Cardiac septum (tissue), 1 donor: Measurements from ENCODE around the gene PPM1K. TPM values are rescaled to one million over a fixed set of nuclear protein-coding genes. Genes with fewer than 3 reads are reported as not detected.

Experiments used
- DNase-seq: peaks from one replicate; pipeline ENCODE4 v3.0.0-alpha.2; 2020; ENCODE audit warnings: low spot score
- intact Hi-C: fragments of 100-400 bp; cut with DNase I; formaldehyde crosslinking; loops from one replicate; pipeline ENCODE4 v1.14.0; 2022
- total RNA-seq: library from RNA; stranded (reverse); fragmentation: NEBNext Ultra II Directional; extraction: Animal tissue kit (Norgen Biotek cat#: 25700); gene quantifications from one replicate; pipeline ENCODE4 v1.2.1, GENCODE V29; 2021
- donor health status: DM: no; HTN: no; CAD: no.

The PPM1K gene
- total RNA-seq, 1 donor from 2014 or later = 210 TPM

- no peak for DNase-seq
- intact Hi-C loops = loop anchor here (5.0 kb wide), 1 partner anchor 131 kb away; no protein-coding TSS in a partner anchor
Observed at GRCh38 chr4:88226143-88226542, 58.2 kb downstream of the PPM1K start.

DNA sequence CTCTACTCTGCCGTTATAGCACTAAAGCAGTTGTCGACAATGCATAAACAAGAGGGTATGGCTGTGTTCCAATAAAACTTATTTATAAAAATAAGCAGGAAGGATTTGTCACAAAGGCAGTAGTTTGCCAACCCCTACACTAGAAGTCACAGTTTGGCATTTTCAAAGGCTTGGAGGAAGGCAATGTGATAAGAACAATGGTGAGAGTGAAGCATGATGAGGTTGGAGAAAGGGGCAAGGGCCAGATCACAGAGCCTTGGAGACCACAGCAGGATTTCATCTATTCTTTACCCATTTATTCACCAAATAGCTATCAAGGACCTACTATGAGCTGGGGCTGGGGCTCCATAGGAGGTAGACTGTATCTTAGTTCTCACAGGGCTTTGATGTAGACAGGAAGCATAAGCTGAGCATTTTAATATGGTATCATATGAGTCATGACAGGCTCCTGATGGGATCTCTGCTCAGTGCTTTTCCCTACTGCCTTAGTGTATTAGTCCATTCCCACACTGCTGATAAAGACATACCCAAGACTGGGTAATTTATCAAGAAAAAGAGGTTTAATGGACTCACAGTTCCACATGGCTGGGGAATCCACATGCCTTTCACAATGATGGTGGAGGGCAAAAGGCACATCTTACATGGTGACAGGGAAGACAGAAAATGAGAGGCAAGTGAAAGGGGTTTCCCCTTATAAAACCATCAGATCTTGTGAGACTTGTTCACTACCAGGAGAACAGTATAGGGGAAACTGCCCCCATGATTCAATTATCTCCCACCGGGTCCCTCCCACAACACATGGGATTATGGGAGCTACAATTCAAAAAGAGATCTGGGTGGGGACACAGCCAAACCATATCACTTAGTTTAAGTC, 58.9 kb downstream of the PPM1K start:
- no peak for DNase-seq
- intact Hi-C loops = loop anchor here (5.0 kb wide), 1 partner anchor 132 kb away; no protein-coding TSS in a partner anchor

DNA sequence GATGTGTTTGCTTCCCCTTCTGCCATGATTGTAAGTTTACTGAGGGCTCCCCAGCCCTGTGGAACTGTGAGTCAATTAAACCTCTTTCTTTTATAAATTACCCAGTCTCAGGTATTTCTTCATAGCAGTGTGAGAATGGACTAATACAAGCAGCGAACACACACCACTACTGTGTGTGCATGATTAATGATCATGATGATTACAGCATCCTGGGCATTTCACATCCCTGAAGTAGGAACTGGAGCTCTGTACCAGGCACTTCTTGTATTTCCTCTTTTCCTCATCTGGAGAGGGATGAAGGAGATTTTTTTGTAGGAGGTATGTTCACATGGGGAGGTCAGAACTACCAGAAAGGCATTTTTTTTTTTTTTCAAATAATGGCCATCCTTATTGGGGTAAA, 60.8 kb downstream of the PPM1K start:
- intact Hi-C loops = no loop called here
- DNase-seq = no peak

GRCh38 chr4:88219099-88219498, 65.3 kb downstream of the PPM1K start:
- intact Hi-C loops = loop anchor here (1.0 to 10.0 kb wide), 3 partner anchors 237 to 534 kb away; no protein-coding TSS in a partner anchor
- no peak for DNase-seq

GRCh38 chr4:88217169-88217568, 67.2 kb downstream of the PPM1K start:
- no peak for DNase-seq

GRCh38 chr4:88216395-88216794, 68.0 kb downstream of the PPM1K start:
- no peak for DNase-seq
- intact Hi-C loops = loop anchor here (10.0 kb wide), 1 partner anchor 532 kb away; no protein-coding TSS in a partner anchor

More at GRCh38 chr4:88217169-88217568, 67.2 kb downstream of the PPM1K start:
- intact Hi-C loops = loop anchor here (10.0 kb wide), 1 partner anchor 532 kb away; no protein-coding TSS in a partner anchor

DNA sequence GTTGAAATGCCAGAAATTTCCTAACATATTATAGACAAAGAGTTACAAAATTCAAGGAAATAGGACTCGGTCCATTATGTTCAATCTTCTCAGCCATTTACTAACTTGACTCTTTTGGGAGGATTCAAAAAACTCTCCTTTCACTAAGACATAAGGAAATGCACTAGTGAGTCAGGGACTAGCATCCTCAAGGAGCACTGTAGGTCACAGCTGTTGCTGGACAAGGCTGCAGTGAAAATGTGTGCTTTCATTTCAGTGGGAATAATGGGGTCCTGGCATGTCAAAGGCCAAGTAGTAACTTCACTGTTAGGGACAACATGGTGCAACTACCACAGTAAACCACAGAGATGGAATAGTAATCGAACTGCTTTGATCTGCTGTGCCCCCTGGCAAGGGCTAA, 69.0 kb downstream of the PPM1K start:
- intact Hi-C loops = loop anchor here (10.0 kb wide), 1 partner anchor 531 kb away; no protein-coding TSS in a partner anchor
- DNase-seq = no peak

DNA sequence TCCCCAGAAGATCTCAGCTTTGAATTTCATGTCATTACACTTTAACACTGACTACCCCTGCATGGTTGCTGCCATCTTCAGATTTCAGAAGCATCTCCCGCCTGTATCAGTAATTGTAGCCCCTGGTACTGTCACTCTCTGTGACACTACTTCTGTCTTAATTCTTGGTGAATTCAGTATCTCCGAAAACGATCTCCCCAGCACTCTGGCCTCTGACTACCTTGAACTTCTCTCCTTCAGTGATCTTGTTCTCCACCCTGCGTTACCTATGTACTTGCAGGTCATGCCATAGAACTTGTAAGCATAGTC, 72.2 kb downstream of the PPM1K start:
- intact Hi-C loops = loop anchor here (1.0 to 10.0 kb wide), 4 partner anchors 160 to 527 kb away; no protein-coding TSS in a partner anchor
- DNase-seq = no peak

GRCh38 chr4:88211473-88212252, 72.7 kb downstream of the PPM1K start:
- intact Hi-C loops = loop anchor here (1.0 to 10.0 kb wide), 4 partner anchors 159 to 527 kb away; no protein-coding TSS in a partner anchor
- DNase-seq = no peak

DNA sequence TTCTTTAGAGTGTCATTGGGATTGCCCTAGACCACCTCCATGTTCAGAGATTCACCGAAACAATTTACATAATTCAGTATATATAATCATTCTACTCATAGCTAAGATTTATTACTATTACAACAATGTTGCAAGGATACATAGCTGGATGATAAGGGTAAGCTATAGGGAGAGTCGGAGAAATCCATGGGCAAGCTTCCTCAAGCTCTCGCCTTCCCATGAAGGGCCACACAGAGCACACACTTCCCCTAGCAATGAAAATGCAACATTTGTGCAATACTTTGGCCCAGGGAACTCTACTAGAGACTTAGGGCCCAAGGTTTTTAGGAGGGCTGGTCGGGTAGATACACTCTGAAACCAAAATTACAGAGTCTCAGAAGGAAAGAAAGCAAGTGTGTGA, 76.2 kb downstream of the PPM1K start:
- intact Hi-C loops = no loop called here
- no peak for DNase-seq

Other genes starting within 250 kb of the PPM1K start
- 4.4 TPM for gene ABCG2, start 125.9 kb downstream of the PPM1K start, total RNA-seq
- 10.0 TPM for gene HERC6, start 94.3 kb upstream of the PPM1K start, total RNA-seq
- gene HERC5, start 172.6 kb upstream of the PPM1K start, total RNA-seq = 1.9 TPM
- gene PYURF, start 239.2 kb upstream of the PPM1K start, total RNA-seq = 50.8 TPM